Astrocyte (in vitro differentiated cells and primary cell): ENCODE results near the gene PARVB.

Source experiments
- CTCF ChIP-seq: IDR thresholded peaks from 2 replicates; pipeline ENCODE4 v1.5.1; 2011; ENCODE audit warnings: low read depth, mild to moderate bottlenecking, inconsistent platforms, low read length, moderate library complexity; ENCODE audit not compliant: insufficient read depth
- EZH2 ChIP-seq: IDR thresholded peaks from 2 replicates; pipeline ENCODE4 v1.6.1; 2012; ENCODE audit warnings: mild to moderate bottlenecking, low read length, inconsistent platforms; ENCODE audit not compliant: insufficient read depth

GRCh38 chr22:44186121-44186510, 162.0 kb downstream of the PARVB start:
- TF ChIP-seq EZH2 = no peak
- TF ChIP-seq CTCF = no peak
